Nephron progenitor cell (in vitro differentiated cells): ENCODE data around the gene ZBTB7C.

Experiments used
- DNase-seq: peaks from one replicate; pipeline ENCODE4 v3.0.0; 2021
- H3K27ac Mint-ChIP-seq: 2 replicates; pipeline ENCODE4 v1.8.0; 2021; ENCODE audit warnings: mild to moderate bottlenecking, moderate library complexity, mixed read lengths
- H3K27me3 Mint-ChIP-seq: 2 replicates; pipeline ENCODE4 v1.8.0; 2021; ENCODE audit warnings: mild to moderate bottlenecking, low read depth, mixed read lengths; ENCODE audit not compliant: poor library complexity
- H3K36me3 Mint-ChIP-seq: 2 replicates; pipeline ENCODE4 v1.8.0; 2021; ENCODE audit warnings: low read depth, mixed read lengths
- H3K4me1 Mint-ChIP-seq: 2 replicates; pipeline ENCODE4 v1.8.0; 2021; ENCODE audit warnings: mixed read lengths
- H3K4me3 Mint-ChIP-seq: 2 replicates; pipeline ENCODE4 v1.8.0; 2021; ENCODE audit warnings: mild to moderate bottlenecking, moderate library complexity, mixed read lengths
- H3K9me3 Mint-ChIP-seq: 2 replicates; pipeline ENCODE4 v1.8.0; 2021; ENCODE audit warnings: mild to moderate bottlenecking, moderate library complexity, mixed read lengths
- TF ChIP-seq, protein P1 (sequence below): fragments of 200-600 bp; sonication (generic); IDR thresholded peaks from 2 replicates; pipeline ENCODE4 v1.5.0; 2021; ENCODE audit warnings: antibody characterized with exemption

Gene ZBTB7C

DNA sequence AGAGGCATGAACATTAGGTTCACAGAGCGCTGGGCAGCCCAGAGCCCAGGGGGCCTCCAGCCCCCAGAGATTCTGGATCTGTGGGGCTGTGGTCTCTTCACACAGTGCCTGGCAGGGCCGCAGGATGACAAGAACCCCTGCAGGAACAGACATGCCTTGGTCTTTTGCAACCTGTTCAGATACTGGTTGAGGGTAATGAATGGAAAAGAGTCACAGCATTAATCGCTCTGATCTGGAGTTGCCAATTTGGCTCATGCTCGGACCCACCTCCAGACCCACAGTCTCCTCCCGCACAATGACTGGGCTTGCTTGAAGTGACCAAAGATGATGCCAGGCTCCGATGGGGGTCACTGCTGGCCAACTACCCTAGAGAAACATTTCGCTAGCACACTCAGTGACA lies 249.4 kb downstream of the ZBTB7C start:
- TF ChIP-seq, protein P1, sequence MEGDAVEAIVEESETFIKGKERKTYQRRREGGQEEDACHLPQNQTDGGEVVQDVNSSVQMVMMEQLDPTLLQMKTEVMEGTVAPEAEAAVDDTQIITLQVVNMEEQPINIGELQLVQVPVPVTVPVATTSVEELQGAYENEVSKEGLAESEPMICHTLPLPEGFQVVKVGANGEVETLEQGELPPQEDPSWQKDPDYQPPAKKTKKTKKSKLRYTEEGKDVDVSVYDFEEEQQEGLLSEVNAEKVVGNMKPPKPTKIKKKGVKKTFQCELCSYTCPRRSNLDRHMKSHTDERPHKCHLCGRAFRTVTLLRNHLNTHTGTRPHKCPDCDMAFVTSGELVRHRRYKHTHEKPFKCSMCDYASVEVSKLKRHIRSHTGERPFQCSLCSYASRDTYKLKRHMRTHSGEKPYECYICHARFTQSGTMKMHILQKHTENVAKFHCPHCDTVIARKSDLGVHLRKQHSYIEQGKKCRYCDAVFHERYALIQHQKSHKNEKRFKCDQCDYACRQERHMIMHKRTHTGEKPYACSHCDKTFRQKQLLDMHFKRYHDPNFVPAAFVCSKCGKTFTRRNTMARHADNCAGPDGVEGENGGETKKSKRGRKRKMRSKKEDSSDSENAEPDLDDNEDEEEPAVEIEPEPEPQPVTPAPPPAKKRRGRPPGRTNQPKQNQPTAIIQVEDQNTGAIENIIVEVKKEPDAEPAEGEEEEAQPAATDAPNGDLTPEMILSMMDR, result no peak
- Mint-ChIP-seq H3K4me3 (no peak overlapping the region), H3K36me3 (no peaks in the 10 kb centered on the region), H3K4me1 (peaks cover 47% of the 10 kb centered on the region), H3K27ac (no peak overlapping the region), H3K27me3 (peaks cover 24% of the 10 kb centered on the region), H3K9me3 (no peaks in the 10 kb centered on the region)
- no peak for DNase-seq

DNA sequence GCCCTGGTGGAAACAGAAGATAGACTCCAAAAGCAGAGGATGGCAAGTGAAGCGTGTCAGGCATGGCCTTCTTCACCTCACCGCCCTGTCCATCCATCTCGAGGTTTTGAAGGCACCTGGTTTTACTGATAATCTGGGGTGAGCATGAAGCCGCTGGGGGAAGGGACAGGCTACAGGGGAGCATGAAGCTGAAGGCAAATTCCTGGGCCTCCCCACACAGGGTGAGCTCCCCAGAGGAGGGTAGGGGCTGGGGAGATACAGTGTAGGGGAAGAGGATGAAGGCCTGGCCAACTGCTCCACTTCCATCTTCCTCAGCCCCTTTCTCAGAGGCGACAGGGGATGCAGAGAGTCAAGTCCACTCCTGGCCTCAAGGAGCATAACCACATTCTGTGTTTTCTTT lies 250.5 kb downstream of the ZBTB7C start:
- H3K36me3 Mint-ChIP-seq, result no peaks in the 10 kb centered on the region
- H3K4me3 Mint-ChIP-seq, result no peak overlapping the region
- DNase-seq, result no peak
- peaks cover 22% of the 10 kb centered on the region for H3K27me3 Mint-ChIP-seq
- TF ChIP-seq, protein P1, result no peak
- H3K4me1 Mint-ChIP-seq, result peaks cover 37% of the 10 kb centered on the region
- H3K27ac Mint-ChIP-seq, result no peak overlapping the region
- H3K9me3 Mint-ChIP-seq, result no peaks in the 10 kb centered on the region

DNA sequence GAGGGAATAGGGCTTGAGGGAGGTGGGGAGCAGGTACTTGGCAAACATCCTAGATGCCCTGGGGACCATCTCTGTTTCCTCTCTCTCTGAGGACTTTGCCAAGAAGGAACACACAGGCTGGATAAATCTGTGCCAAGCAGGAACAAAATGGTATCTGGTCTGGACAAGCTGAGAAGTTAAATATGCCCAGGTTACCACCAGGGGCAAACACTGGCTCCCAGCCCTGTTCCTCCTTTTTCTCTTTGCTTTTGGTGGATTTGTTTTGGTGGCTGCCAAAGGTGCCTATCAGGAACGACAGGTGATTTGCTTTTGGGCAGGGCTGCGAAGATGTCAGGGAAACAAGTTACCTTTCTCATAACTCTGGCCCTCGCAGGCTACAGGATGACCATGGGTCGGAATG lies 251.2 kb downstream of the ZBTB7C start:
- peaks cover 19% of the 10 kb centered on the region for H3K27me3 Mint-ChIP-seq
- no peaks in the 10 kb centered on the region for H3K36me3 Mint-ChIP-seq
- DNase-seq, result no peak
- TF ChIP-seq, protein P1, result no peak
- no peak overlapping the region for H3K27ac Mint-ChIP-seq
- H3K4me1 Mint-ChIP-seq, result peaks cover 29% of the 10 kb centered on the region
- H3K4me3 Mint-ChIP-seq, result no peak overlapping the region
- H3K9me3 Mint-ChIP-seq, result no peaks in the 10 kb centered on the region

DNA sequence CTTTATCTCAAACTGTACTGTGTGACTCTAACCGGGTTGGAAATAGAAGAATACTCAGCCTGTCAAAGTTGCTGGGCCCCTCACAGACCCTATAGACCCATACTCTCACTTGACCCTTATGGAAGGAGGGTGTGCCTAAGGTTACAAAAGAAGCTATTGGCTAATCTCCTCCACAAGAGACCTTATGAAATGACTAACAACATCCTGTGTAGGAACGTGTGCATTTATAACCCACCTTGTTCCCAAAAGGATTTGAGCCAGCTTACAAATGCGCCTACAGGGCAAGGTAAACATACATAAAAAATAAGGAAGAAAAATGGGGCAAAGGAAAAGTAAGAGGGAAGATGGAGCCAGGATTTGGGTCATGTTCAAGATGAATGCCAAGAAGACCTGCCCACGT lies 253.3 kb downstream of the ZBTB7C start:
- Mint-ChIP-seq H3K4me3 (no peak overlapping the region), H3K36me3 (no peaks in the 10 kb centered on the region), H3K27me3 (peaks cover 19% of the 10 kb centered on the region), H3K9me3 (no peaks in the 10 kb centered on the region), H3K4me1 (peaks cover 32% of the 10 kb centered on the region), H3K27ac (no peak overlapping the region)
- TF ChIP-seq, protein P1, result no peak
- DNase-seq, result no peak

DNA sequence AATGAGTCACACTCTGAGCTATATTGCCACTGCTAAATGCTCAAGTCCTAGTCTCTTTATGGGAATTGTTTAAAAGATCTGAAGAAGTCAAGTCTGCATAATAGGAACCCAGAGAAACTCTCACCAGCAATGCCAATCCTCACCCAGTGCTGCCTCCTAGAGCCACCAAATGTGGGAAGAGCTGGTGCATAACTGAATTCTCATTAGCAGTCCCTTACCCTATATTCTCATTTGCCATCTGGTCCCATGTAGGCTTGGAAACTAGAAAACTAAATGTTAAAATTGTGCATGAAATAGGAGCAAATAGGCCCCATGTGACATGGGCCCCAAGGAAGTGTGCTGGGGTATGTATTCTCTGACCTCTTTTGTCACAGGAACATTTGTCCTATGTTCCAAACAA lies 254.4 kb downstream of the ZBTB7C start:
- no peak for DNase-seq
- TF ChIP-seq, protein P1, result no peak
- Mint-ChIP-seq H3K4me1 (peaks cover 22% of the 10 kb centered on the region), H3K4me3 (no peak overlapping the region), H3K27ac (no peak overlapping the region), H3K36me3 (no peaks in the 10 kb centered on the region), H3K9me3 (no peaks in the 10 kb centered on the region), H3K27me3 (peaks cover 16% of the 10 kb centered on the region)

DNA sequence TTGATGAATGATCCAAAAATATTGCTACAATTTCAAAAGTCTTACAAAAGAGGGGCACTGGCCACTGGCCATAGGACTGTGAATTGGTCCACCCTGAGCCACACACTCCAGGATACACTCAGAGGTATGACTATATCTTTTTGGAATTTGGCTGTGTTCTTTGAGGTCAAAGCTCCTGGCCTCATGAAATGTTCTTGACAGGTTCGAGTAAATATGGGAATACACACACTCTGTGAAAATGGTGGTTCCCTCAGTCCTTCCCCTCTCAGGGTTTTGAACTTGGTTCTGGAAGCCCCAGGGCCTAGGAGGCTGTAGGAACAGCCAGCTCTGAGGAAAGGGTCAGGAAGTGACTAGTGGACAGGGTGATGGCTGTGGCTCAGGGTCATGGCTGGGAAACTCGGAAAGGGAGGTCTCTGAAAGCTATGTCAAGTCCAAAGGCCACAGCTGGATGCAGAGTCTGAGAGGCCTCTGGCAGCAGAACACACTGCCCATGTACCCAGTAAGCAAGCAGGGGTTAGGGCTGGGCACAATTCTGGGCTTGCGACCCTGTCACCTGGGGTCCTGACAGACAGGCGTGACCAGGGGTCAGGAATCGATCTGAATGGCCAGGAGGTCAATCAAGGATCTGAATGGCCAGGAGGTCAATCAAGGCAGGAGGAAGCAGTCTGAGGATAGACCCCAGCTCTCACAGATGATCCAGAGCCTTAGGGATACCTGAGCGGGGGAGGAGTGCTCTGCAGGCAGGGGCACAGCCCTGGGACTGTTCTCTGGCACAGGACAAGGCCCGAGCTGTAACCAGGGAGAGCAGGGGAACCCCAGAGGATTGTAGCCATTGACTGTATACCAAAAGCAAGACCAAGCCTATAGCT lies 255.3 kb downstream of the ZBTB7C start:
- Mint-ChIP-seq H3K4me1 (peaks cover 21% of the 10 kb centered on the region), H3K27ac (no peak overlapping the region), H3K9me3 (no peaks in the 10 kb centered on the region), H3K36me3 (no peaks in the 10 kb centered on the region), H3K4me3 (no peak overlapping the region), H3K27me3 (peaks cover 17% of the 10 kb centered on the region)
- DNase-seq, result no peak
- TF ChIP-seq, protein P1, result no peak
